ENCODE results near the gene INPP5K.

- TF ChIP-seq CTCF (conservative IDR thresholded peaks at IDR 0.05), result no peak
- no peak for TF ChIP-seq EZH2 (IDR thresholded peaks at IDR 0.05; ENCODE audit: low read depth)
Measured at GRCh38 chr17:1511290-1511689, 5.1 kb downstream of the INPP5K start.

Data from PC-9 (cell line).